Activated CD4-positive, alpha-beta T cell treated with anti-CD3 and anti-CD28 coated beads for 36 hours (primary cell): Measurements from ENCODE around the gene NFATC2. TPM values are rescaled to one million over a fixed set of nuclear protein-coding genes. Genes with fewer than 3 reads are reported as not detected.

Experiments
- ATAC-seq: fragments of 200-7000 bp; cut with Tn5 transposase; one replicate; pipeline ENCODE4 v1.10.0; 2021; ENCODE audit warnings: mild to moderate bottlenecking, moderate library complexity
- CTCF ChIA-PET: fragments of 350-600 bp; sonication (Branson Sonifier 250); formaldehyde crosslinking; loops from one replicate; lab custom pipeline; 2021; ENCODE audit warnings: antibody characterized with exemption; lab: Charles Lee
- POLR2A ChIA-PET: fragments of 350-600 bp; sonication (Branson Sonifier 250); formaldehyde crosslinking; loops from one replicate; lab custom pipeline; 2021; ENCODE audit warnings: antibody characterized with exemption, inconsistent platforms; lab: Charles Lee
- DNase-seq: peaks from one replicate; pipeline ENCODE4 v3.0.0-alpha.2; 2020
- H3K27ac Mint-ChIP-seq: one replicate; pipeline ENCODE4 v1.8.0; 2021; ENCODE audit warnings: mixed read lengths
- H3K27me3 Mint-ChIP-seq: one replicate; pipeline ENCODE4 v1.8.0; 2021; ENCODE audit warnings: mixed read lengths
- H3K36me3 Mint-ChIP-seq: one replicate; pipeline ENCODE4 v1.8.0; 2021; ENCODE audit warnings: low read depth, mixed read lengths
- H3K4me1 Mint-ChIP-seq: one replicate; pipeline ENCODE4 v1.8.0; 2021; ENCODE audit warnings: mixed read lengths
- H3K4me3 Mint-ChIP-seq: one replicate; pipeline ENCODE4 v1.8.0; 2021; ENCODE audit warnings: mild to moderate bottlenecking, moderate library complexity, mixed read lengths
- H3K9me3 Mint-ChIP-seq: one replicate; pipeline ENCODE4 v1.8.0; 2021; ENCODE audit warnings: low read depth, mixed read lengths
- intact Hi-C, 2 experiments: fragments of 100-400 bp; cut with DNase I in 1 of 2; cut with micrococcal nuclease in 1 of 2; formaldehyde crosslinking; loops; one replicate each; pipeline versions ENCODE4 v1.14.2 to v1.15.1; 2022 to 2024; cut with DNase I, micrococcal nuclease
- total RNA-seq, 2 experiments: library from RNA; stranded (reverse); gene quantifications; one replicate each; pipeline ENCODE4 v1.2.3, GENCODE V29; 2021

NFATC2 gene
- total RNA-seq, 2 experiments from 2014 or later, result 38.5 to 49.8 TPM

- ChIA-PET POLR2A (no interaction called here), CTCF (no interaction called here)
- H3K4me3 Mint-ChIP-seq, result no peak overlapping the region
- intact Hi-C loops, result loop anchor here in 1 of 2 experiments (10.0 kb wide), 1 partner anchor 710 kb away; no protein-coding TSS in a partner anchor
- no peak overlapping the region for H3K27ac Mint-ChIP-seq
- no peaks in the 10 kb centered on the region for H3K27me3 Mint-ChIP-seq
- no peak for ATAC-seq
- H3K36me3 Mint-ChIP-seq, result no peaks in the 10 kb centered on the region
- H3K4me1 Mint-ChIP-seq, result no peaks in the 10 kb centered on the region
- no peaks in the 10 kb centered on the region for H3K9me3 Mint-ChIP-seq
- no peak for DNase-seq
Observed at GRCh38 chr20:51374961-51375360, 167.6 kb downstream of the NFATC2 start.

- no peaks in the 10 kb centered on the region for H3K27me3 Mint-ChIP-seq
- no peaks in the 10 kb centered on the region for H3K4me1 Mint-ChIP-seq
- H3K27ac Mint-ChIP-seq, result no peak overlapping the region
- ChIA-PET CTCF (interaction anchor here (0.6 kb wide), 1 partner anchor 378 kb away, joined by 3 read pairs; no protein-coding TSS in a partner anchor), POLR2A (no interaction called here)
- H3K36me3 Mint-ChIP-seq, result no peaks in the 10 kb centered on the region
- no peak for ATAC-seq
- intact Hi-C loops, result loop anchor here in 1 of 2 experiments (10.0 kb wide), 1 partner anchor 710 kb away; no protein-coding TSS in a partner anchor
- H3K4me3 Mint-ChIP-seq, result no peak overlapping the region
- no peaks in the 10 kb centered on the region for H3K9me3 Mint-ChIP-seq
- no peak for DNase-seq
Observed at GRCh38 chr20:51374456-51374830, 168.1 kb downstream of the NFATC2 start.

- H3K4me3 Mint-ChIP-seq, result no peak overlapping the region
- ChIA-PET CTCF (interaction anchor here (0.6 to 3.4 kb wide), 5 partner anchors 124 to 378 kb away, joined by 3 to 15 read pairs (median 3); no protein-coding TSS in a partner anchor), POLR2A (no interaction called here)
- no peak for ATAC-seq
- no peaks in the 10 kb centered on the region for H3K4me1 Mint-ChIP-seq
- no peak for DNase-seq
- no peaks in the 10 kb centered on the region for H3K36me3 Mint-ChIP-seq
- intact Hi-C loops, result loop anchor here (2.0 to 10.0 kb wide), 2 partner anchors 221 to 711 kb away; no protein-coding TSS in a partner anchor
- H3K27me3 Mint-ChIP-seq, result no peaks in the 10 kb centered on the region
- no peak overlapping the region for H3K27ac Mint-ChIP-seq
- no peaks in the 10 kb centered on the region for H3K9me3 Mint-ChIP-seq
Observed at GRCh38 chr20:51373713-51374455, 168.6 kb downstream of the NFATC2 start.

- POLR2A ChIA-PET, result no interaction called here
- intact Hi-C loops, result loop anchor here (1.0 to 10.0 kb wide), 4 partner anchors 222 to 712 kb away; no protein-coding TSS in a partner anchor
Observed at GRCh38 chr20:51372966-51373365, 169.6 kb downstream of the NFATC2 start.

GRCh38 chr20:51372176-51372803 lies 170.2 kb downstream of the NFATC2 start:
- peak; percentile 79 for DNase-seq
- Mint-ChIP-seq H3K4me1 (no peaks in the 10 kb centered on the region), H3K27me3 (no peaks in the 10 kb centered on the region), H3K4me3 (no peak overlapping the region), H3K36me3 (no peaks in the 10 kb centered on the region), H3K27ac (no peak overlapping the region), H3K9me3 (no peaks in the 10 kb centered on the region)
- ChIA-PET POLR2A (no interaction called here), CTCF (interaction anchor here (0.6 to 3.4 kb wide), 9 partner anchors 13 to 252 kb away, joined by 3 to 15 read pairs (median 5); no protein-coding TSS in a partner anchor)
- intact Hi-C loops, result loop anchor here (1.0 to 10.0 kb wide), 4 partner anchors 223 to 713 kb away; no protein-coding TSS in a partner anchor
- ATAC-seq, result peak; percentile 94

More at GRCh38 chr20:51372966-51373365, 169.6 kb downstream of the NFATC2 start:
- Mint-ChIP-seq H3K9me3 (no peaks in the 10 kb centered on the region), H3K36me3 (no peaks in the 10 kb centered on the region), H3K27me3 (no peaks in the 10 kb centered on the region), H3K27ac (no peak overlapping the region), H3K4me3 (no peak overlapping the region), H3K4me1 (no peaks in the 10 kb centered on the region)
- no peak for ATAC-seq
- CTCF ChIA-PET, result interaction anchor here (0.6 to 3.4 kb wide), 10 partner anchors 12 to 249 kb away, joined by 3 to 15 read pairs (median 4); no protein-coding TSS in a partner anchor
- DNase-seq, result no peak

GRCh38 chr20:51371720-51372119 lies 170.8 kb downstream of the NFATC2 start:
- no peak overlapping the region for H3K27ac Mint-ChIP-seq
- H3K36me3 Mint-ChIP-seq, result no peaks in the 10 kb centered on the region
- H3K27me3 Mint-ChIP-seq, result no peaks in the 10 kb centered on the region
- no peak for DNase-seq
- ChIA-PET CTCF (interaction anchor here (0.7 to 3.4 kb wide), 8 partner anchors 14 to 253 kb away, joined by 3 to 15 read pairs (median 5); no protein-coding TSS in a partner anchor), POLR2A (no interaction called here)
- H3K4me3 Mint-ChIP-seq, result no peak overlapping the region
- H3K9me3 Mint-ChIP-seq, result no peaks in the 10 kb centered on the region
- ATAC-seq, result no peak
- intact Hi-C loops, result loop anchor here (1.0 to 10.0 kb wide), 4 partner anchors 223 to 713 kb away; no protein-coding TSS in a partner anchor
- H3K4me1 Mint-ChIP-seq, result no peaks in the 10 kb centered on the region

- H3K9me3 Mint-ChIP-seq, result no peaks in the 10 kb centered on the region
- intact Hi-C loops, result no loop called here
- H3K4me1 Mint-ChIP-seq, result no peaks in the 10 kb centered on the region
- DNase-seq (no peak), ATAC-seq (no peak)
- CTCF ChIA-PET, result no interaction called here
- POLR2A ChIA-PET, result no interaction called here
- H3K4me3 Mint-ChIP-seq, result no peak overlapping the region
- no peaks in the 10 kb centered on the region for H3K27me3 Mint-ChIP-seq
- no peak overlapping the region for H3K27ac Mint-ChIP-seq
- no peaks in the 10 kb centered on the region for H3K36me3 Mint-ChIP-seq
Observed at GRCh38 chr20:51369503-51369902, 173.0 kb downstream of the NFATC2 start.

- Mint-ChIP-seq H3K27ac (no peak overlapping the region), H3K27me3 (no peaks in the 10 kb centered on the region), H3K36me3 (no peaks in the 10 kb centered on the region), H3K9me3 (peaks cover 5% of the 10 kb centered on the region), H3K4me3 (no peak overlapping the region), H3K4me1 (no peaks in the 10 kb centered on the region)
- CTCF ChIA-PET, result no interaction called here
- intact Hi-C loops, result no loop called here
- ATAC-seq (no peak), DNase-seq (no peak)
- POLR2A ChIA-PET, result no interaction called here
Observed at GRCh38 chr20:51368461-51369211, 173.9 kb downstream of the NFATC2 start.

GRCh38 chr20:51366155-51366886 lies 176.2 kb downstream of the NFATC2 start:
- no peak for DNase-seq
- ATAC-seq, result no peak
- H3K36me3 Mint-ChIP-seq, result no peaks in the 10 kb centered on the region
- intact Hi-C loops, result no loop called here
- no peaks in the 10 kb centered on the region for H3K27me3 Mint-ChIP-seq
- H3K4me1 Mint-ChIP-seq, result no peaks in the 10 kb centered on the region
- ChIA-PET CTCF (interaction anchor here (0.5 to 1.7 kb wide), 4 partner anchors 12 to 379 kb away, joined by 3 to 4 read pairs (median 3); no protein-coding TSS in a partner anchor), POLR2A (no interaction called here)
- H3K4me3 Mint-ChIP-seq, result no peak overlapping the region
- H3K9me3 Mint-ChIP-seq, result peaks cover 7% of the 10 kb centered on the region
- H3K27ac Mint-ChIP-seq, result no peak overlapping the region

- Mint-ChIP-seq H3K27ac (no peak overlapping the region), H3K9me3 (peaks cover 7% of the 10 kb centered on the region), H3K4me1 (no peaks in the 10 kb centered on the region), H3K4me3 (no peak overlapping the region), H3K36me3 (no peaks in the 10 kb centered on the region), H3K27me3 (no peaks in the 10 kb centered on the region)
- intact Hi-C loops, result no loop called here
- ATAC-seq (no peak), DNase-seq (no peak)
- ChIA-PET POLR2A (no interaction called here), CTCF (no interaction called here)
Observed at GRCh38 chr20:51365670-51366069, 176.8 kb downstream of the NFATC2 start.
